Prostate gland (tissue), 2 donors: Measurements from ENCODE around the gene PAPSS1. TPM values are rescaled to one million over a fixed set of nuclear protein-coding genes. Genes with fewer than 3 reads are reported as not detected.

Experiments
- DNase-seq: peaks from one replicate; pipeline ENCODE4 v3.0.0-alpha.2; 2019; ENCODE audit warnings: low spot score
- H3K27ac ChIP-seq, 2 donors: fragments of 200-600 bp; sonication (generic); 2 replicates each; pipeline ENCODE4 v1.5.1; 2017 to 2019
- H3K27me3 ChIP-seq: fragments of 200-600 bp; sonication (generic); replicated peaks from 2 replicates; pipeline ENCODE4 v1.5.1; 2019; ENCODE audit not compliant: insufficient read depth
- H3K36me3 ChIP-seq, 2 donors: fragments of 200-600 bp; sonication (generic); 1 replicate in 1 of 2; 2 replicates in 1 of 2; pipeline versions ENCODE4 v1.5.1 to v1.8.1; 2017 to 2019
- H3K4me1 ChIP-seq: fragments of 200-600 bp; sonication (generic); replicated peaks from 2 replicates; pipeline ENCODE4 v1.5.1; 2019
- H3K4me3 ChIP-seq, 2 donors: fragments of 200-600 bp; sonication (generic); 2 replicates each; pipeline ENCODE4 v1.5.1; 2017 to 2019
- H3K9me3 ChIP-seq: fragments of 200-600 bp; sonication (generic); 2 replicates; pipeline ENCODE4 v1.5.1; 2017
- POLR2A ChIP-seq: fragments of 450-650 bp; IDR thresholded peaks from one replicate; pipeline ENCODE4 v1.6.1; 2016; ENCODE audit warnings: antibody characterized with exemption, mild to moderate bottlenecking
- POLR2AphosphoS5 ChIP-seq: sonication (generic); formaldehyde crosslinking; IDR thresholded peaks from one replicate; pipeline ENCODE4 v1.6.1; 2017; ENCODE audit warnings: antibody characterized with exemption
- WGBS: methylation state at CpG from one replicate; pipeline ENCODE4 v1.1.5; 2018; 5-methylcytosine and 5-hydroxymethylcytosine counted together
- intact Hi-C: fragments of 100-400 bp; cut with DNase I; formaldehyde crosslinking; loops from one replicate; pipeline ENCODE4 v1.14.2; 2022
- total RNA-seq, 2 donors: library from RNA; depleted of rRNA; stranded (reverse); fragments of >200 nt; gene quantifications; one replicate each; pipeline ENCODE4 v1.1.0, GENCODE V29; 2016
- TF ChIP-seq, protein P1 (sequence below), 4 experiments: fragments of 200-600 bp in 2 of 4; fragments of 450-650 bp in 2 of 4; sonication (generic) in 2 of 4; IDR thresholded peaks; 1 replicate in 3 of 4; 2 replicates in 1 of 4; pipeline ENCODE4 v1.5.1; 2016 to 2019; ENCODE audit warnings: antibody characterized with exemption in 4 of 4, mild to moderate bottlenecking in 2 of 4, moderate library complexity in 2 of 4

PAPSS1 gene
- total RNA-seq, 2 donors from 2014 or later, result 38.3 to 74.6 TPM

DNA sequence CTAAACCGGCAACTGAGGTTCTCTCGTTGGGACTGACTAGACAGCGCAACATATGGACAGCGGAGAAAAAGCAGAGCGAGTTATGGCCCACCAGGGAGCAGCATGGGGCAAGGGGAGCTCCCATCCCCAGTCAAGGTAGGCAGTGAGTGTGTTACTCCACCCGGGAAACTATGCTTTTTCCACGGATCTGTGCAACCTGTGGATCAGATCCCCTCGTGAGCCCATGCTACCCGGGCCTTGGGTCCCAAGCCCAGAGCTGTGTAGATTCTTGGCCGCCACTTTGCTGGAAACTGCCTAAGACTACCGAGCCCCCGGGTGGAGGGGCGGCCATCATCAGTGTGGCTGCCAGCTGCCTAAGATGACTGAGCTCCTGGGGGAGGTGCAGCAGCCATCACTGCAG lies 140.9 kb downstream of the PAPSS1 start:
- Histone ChIP-seq H3K4me1 (no peaks in the 10 kb centered on the region), H3K36me3 (no peaks in the 10 kb centered on the region), H3K27ac (no peak overlapping the region), H3K27me3 (no peaks in the 10 kb centered on the region), H3K9me3 (no peaks in the 10 kb centered on the region), H3K4me3 (no peak overlapping the region)
- no peak for DNase-seq
- TF ChIP-seq POLR2AphosphoS5 (no peak), POLR2A (no peak)
- TF ChIP-seq, protein P1, sequence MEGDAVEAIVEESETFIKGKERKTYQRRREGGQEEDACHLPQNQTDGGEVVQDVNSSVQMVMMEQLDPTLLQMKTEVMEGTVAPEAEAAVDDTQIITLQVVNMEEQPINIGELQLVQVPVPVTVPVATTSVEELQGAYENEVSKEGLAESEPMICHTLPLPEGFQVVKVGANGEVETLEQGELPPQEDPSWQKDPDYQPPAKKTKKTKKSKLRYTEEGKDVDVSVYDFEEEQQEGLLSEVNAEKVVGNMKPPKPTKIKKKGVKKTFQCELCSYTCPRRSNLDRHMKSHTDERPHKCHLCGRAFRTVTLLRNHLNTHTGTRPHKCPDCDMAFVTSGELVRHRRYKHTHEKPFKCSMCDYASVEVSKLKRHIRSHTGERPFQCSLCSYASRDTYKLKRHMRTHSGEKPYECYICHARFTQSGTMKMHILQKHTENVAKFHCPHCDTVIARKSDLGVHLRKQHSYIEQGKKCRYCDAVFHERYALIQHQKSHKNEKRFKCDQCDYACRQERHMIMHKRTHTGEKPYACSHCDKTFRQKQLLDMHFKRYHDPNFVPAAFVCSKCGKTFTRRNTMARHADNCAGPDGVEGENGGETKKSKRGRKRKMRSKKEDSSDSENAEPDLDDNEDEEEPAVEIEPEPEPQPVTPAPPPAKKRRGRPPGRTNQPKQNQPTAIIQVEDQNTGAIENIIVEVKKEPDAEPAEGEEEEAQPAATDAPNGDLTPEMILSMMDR (IDR thresholded peaks at IDR 0.05), result no peak
- 96% methylated on average over 13 of the region's 13 CpGs for WGBS
- intact Hi-C loops, result no loop called here

DNA sequence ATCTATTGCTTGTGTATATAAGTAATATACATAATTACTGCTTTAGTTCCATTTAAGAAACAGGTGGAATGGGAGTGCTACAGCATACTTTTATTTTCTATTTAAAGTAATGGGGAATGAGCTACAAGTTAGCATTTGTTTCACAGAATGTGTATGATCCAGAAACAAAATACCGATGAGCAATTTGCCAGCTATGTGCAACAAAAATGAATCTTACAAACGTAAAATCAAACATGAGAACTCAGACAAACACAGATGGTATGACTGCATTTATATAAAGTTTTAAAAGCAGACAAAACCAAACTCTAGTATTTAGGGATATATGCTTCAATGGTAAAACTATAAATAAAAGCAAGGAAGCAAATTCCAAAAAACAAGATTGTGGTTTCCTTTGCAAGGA lies 141.7 kb downstream of the PAPSS1 start:
- Histone ChIP-seq H3K9me3 (no peaks in the 10 kb centered on the region), H3K27me3 (no peaks in the 10 kb centered on the region), H3K4me1 (no peaks in the 10 kb centered on the region), H3K4me3 (no peak overlapping the region), H3K27ac (no peak overlapping the region), H3K36me3 (no peaks in the 10 kb centered on the region)
- intact Hi-C loops, result no loop called here
- DNase-seq, result no peak
- WGBS, result 50% methylated on average over 2 of the region's 2 CpGs
- TF ChIP-seq, protein P1 (IDR thresholded peaks at IDR 0.05), result no peak
- TF ChIP-seq POLR2A (no peak), POLR2AphosphoS5 (no peak)

DNA sequence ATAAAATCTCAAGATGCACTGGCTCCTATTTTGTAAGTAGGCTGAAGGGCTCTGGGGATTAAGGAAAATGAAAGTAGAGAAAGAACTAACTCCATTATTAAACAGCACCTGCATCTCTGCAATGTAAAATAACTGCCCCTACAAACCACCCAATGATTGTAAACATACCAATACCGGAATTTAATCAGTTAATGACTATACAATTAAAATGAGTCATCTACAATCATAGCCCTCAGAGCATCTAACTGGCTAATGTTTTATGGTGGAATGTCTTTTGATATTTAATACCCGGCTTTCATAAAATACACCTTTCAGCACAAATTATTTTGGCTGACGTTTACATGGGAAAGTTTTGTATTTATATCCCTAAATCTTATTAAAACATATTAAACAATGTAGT lies 142.3 kb downstream of the PAPSS1 start:
- Histone ChIP-seq H3K4me3 (no peak overlapping the region), H3K9me3 (no peaks in the 10 kb centered on the region), H3K4me1 (no peaks in the 10 kb centered on the region), H3K27ac (no peak overlapping the region), H3K27me3 (no peaks in the 10 kb centered on the region), H3K36me3 (no peaks in the 10 kb centered on the region)
- WGBS, result 26% methylated on average over 3 of the region's 3 CpGs
- intact Hi-C loops, result no loop called here
- TF ChIP-seq POLR2A, result no peak
- TF ChIP-seq POLR2AphosphoS5, result no peak
- TF ChIP-seq, protein P1 (IDR thresholded peaks at IDR 0.05), result no peak
- DNase-seq, result no peak

DNA sequence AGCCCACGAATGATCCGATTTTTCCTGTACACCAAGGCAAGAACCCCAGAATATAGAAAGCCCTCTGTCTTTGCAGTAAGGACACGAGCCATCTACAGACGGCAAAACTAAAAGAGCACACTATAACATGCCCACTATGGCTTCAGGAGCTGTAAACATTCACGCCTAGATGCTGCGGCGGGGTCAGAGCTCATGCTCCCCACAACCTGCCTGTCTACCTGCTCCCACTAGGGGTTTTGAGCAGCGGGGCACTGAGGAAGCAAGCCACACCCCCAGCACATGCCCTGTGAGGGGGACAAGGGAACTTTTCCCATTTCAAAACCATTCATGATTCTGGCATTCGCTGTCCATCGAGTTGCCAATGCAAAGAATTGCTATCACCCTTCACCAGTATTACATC lies 144.8 kb downstream of the PAPSS1 start:
- DNase-seq, result no peak
- intact Hi-C loops, result no loop called here
- 96% methylated on average over 10 of the region's 10 CpGs for WGBS
- no peak overlapping the region for H3K4me3 ChIP-seq
- no peak overlapping the region for H3K27ac ChIP-seq
- H3K9me3 ChIP-seq, result no peaks in the 10 kb centered on the region
- H3K27me3 ChIP-seq, result no peaks in the 10 kb centered on the region
- TF ChIP-seq POLR2A, result no peak
- no peaks in the 10 kb centered on the region for H3K4me1 ChIP-seq
- H3K36me3 ChIP-seq, result no peaks in the 10 kb centered on the region

DNA sequence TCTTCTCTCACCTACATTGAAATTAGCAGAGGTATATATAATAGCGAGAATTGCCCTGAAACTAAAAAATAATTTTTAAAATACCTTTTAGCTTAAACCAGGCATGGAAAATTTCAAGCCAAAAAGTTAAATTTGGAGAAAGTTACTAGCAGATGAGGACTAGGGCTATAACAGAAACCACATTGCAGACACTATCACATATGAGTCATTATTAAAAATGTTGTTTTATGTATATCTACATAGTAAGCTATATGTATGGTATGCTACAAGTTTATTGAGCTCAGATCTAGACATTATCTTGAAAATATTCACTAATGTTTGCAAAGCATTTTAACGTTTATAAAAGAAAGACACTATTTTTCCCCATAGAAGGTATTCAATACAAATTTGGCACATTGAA lies 147.8 kb downstream of the PAPSS1 start:
- no peak for TF ChIP-seq POLR2A
- TF ChIP-seq POLR2AphosphoS5, result no peak
- TF ChIP-seq, protein P1 (IDR thresholded peaks at IDR 0.05), result no peak
- WGBS, result 74% methylated on average over 2 of the region's 2 CpGs
- Histone ChIP-seq H3K36me3 (no peaks in the 10 kb centered on the region), H3K4me3 (no peak overlapping the region), H3K4me1 (no peaks in the 10 kb centered on the region), H3K27ac (no peak overlapping the region), H3K9me3 (no peaks in the 10 kb centered on the region), H3K27me3 (no peaks in the 10 kb centered on the region)
- no peak for DNase-seq
- intact Hi-C loops, result no loop called here
